DMS 273 treated with DMSO at 0.1 percent for 48 hours (cell line): ENCODE measurements around the gene MSI2.

Experiments used
- DNase-seq: peaks from one replicate; lab custom pipeline; 2025; lab: John Stamatoyannopoulos, UW

The MSI2 gene

GRCh38 chr17:57720386-57721035 is 464.2 kb downstream of the MSI2 start:
- peak; percentile 5 for DNase-seq

- DNase-seq = no peak
Observed at GRCh38 chr17:57721967-57722703, 465.8 kb downstream of the MSI2 start.

- no peak for DNase-seq
Observed at GRCh38 chr17:57722704-57723043, 466.4 kb downstream of the MSI2 start.

- DNase-seq = no peak
Observed at GRCh38 chr17:57723427-57724025, 467.2 kb downstream of the MSI2 start.

GRCh38 chr17:57724026-57724728 is 467.9 kb downstream of the MSI2 start:
- no peak for DNase-seq

GRCh38 chr17:57724729-57725125 is 468.4 kb downstream of the MSI2 start:
- no peak for DNase-seq

GRCh38 chr17:57726213-57726790 is 470.0 kb downstream of the MSI2 start:
- DNase-seq = no peak

- no peak for DNase-seq
Observed at GRCh38 chr17:57726838-57727237, 470.5 kb downstream of the MSI2 start.

GRCh38 chr17:57727630-57728175 is 471.4 kb downstream of the MSI2 start:
- DNase-seq = no peak

GRCh38 chr17:57730026-57730701 is 473.8 kb downstream of the MSI2 start:
- no peak for DNase-seq

- no peak for DNase-seq
Observed at GRCh38 chr17:57732062-57732461, 475.7 kb downstream of the MSI2 start.

- DNase-seq = no peak
Observed at GRCh38 chr17:57733085-57733484, 476.8 kb downstream of the MSI2 start.
